Measurements from ENCODE around the gene MGAT1.

MGAT1 gene

DNA sequence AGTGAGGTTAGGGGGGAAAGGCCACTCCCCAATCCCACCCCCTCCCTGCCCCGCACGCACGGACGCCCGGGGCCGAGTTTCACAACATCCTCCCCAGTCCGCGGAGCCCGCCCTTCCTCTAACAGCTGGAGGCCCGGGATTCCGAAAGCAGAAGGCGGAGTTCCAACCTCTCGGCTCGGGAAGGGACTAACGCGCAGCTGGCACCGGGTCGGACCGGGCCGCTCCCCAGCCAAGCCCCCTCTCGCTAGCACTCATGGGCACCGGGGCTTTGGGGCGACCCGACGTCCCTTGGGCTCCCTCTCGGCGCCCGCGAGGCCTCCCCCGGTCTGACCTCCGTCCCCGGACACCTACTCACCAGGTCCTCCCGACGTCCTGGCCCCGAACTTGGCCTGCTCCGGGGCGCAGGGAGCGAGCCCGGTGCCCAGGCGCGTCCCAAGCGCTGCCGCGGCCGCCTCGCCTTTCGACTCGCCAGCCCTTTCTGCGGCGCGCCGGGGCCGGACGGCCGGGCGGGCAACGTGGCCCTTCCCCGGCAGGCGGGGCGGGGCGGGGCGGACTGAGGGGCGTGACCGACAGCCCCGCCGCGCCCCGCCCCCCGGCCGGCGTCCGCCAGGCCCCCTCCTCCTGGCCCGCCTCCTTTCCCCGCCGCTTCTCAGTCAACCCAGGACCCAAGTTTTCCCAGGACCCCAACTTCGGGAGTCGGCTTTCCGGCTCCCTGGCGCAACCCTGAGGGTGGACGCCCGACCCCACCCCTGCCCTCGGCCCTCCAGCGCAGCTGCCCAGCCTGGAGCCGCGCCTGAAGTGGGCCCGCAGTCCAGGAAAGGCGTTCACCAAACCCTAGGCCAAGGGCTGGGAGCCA lies at the start of gene MGAT1:
Gene MGAT1 (minus strand): TSS at position 482 of the 856 bp plus-strand sequence. CDS start 9,835 bp downstream, outside the sequence.
- TF ChIP-seq, protein P1, sequence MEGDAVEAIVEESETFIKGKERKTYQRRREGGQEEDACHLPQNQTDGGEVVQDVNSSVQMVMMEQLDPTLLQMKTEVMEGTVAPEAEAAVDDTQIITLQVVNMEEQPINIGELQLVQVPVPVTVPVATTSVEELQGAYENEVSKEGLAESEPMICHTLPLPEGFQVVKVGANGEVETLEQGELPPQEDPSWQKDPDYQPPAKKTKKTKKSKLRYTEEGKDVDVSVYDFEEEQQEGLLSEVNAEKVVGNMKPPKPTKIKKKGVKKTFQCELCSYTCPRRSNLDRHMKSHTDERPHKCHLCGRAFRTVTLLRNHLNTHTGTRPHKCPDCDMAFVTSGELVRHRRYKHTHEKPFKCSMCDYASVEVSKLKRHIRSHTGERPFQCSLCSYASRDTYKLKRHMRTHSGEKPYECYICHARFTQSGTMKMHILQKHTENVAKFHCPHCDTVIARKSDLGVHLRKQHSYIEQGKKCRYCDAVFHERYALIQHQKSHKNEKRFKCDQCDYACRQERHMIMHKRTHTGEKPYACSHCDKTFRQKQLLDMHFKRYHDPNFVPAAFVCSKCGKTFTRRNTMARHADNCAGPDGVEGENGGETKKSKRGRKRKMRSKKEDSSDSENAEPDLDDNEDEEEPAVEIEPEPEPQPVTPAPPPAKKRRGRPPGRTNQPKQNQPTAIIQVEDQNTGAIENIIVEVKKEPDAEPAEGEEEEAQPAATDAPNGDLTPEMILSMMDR (conservative IDR thresholded peaks at IDR 0.05; ENCODE audit: low read length), result no peak
- H3K4me3 ChIP-seq (ENCODE audit: low read length), result peak within 1 kb of the TSS; percentile 87
- peak; percentile 88 for DNase-seq (ENCODE audit: low read depth)

- TF ChIP-seq, protein P1 (conservative IDR thresholded peaks at IDR 0.05; ENCODE audit: low read length), result no peak
- no peak overlapping the region for H3K4me3 ChIP-seq (ENCODE audit: low read length)
- DNase-seq (ENCODE audit: low read depth), result no peak
Observed at GRCh38 chr5:180850434-180851078, 48.0 kb upstream of the MGAT1 start.

- TF ChIP-seq, protein P1 (conservative IDR thresholded peaks at IDR 0.05; ENCODE audit: low read length), result no peak
- no peak overlapping the region for H3K4me3 ChIP-seq (ENCODE audit: low read length)
- DNase-seq (ENCODE audit: low read depth), result no peak
Observed at GRCh38 chr5:180849827-180850226, 47.2 kb upstream of the MGAT1 start.

GRCh38 chr5:180848878-180849277 lies 46.3 kb upstream of the MGAT1 start:
- no peak overlapping the region for H3K4me3 ChIP-seq (ENCODE audit: low read length)
- TF ChIP-seq, protein P1 (conservative IDR thresholded peaks at IDR 0.05; ENCODE audit: low read length), result no peak
- no peak for DNase-seq (ENCODE audit: low read depth)

DNA sequence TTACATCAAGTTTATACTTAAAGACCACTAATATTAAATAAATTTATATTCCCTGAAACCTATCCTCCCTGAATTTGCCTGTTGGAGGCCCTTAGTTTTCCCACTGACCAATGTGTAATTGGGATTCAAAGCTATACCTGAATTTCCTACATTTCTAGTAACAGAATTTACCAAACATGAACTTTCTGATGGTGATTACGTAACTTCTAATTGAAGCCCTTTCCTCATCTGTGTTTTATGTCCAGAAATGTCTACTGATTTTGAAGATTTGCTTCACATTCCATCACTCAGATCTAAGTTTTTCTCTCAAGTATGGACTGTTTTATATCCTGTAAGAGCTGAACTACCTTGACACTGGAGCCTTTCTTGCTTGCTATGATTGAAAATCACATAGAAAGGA lies 45.7 kb upstream of the MGAT1 start:
- no peak overlapping the region for H3K4me3 ChIP-seq (ENCODE audit: low read length)
- no peak for DNase-seq (ENCODE audit: low read depth)
- TF ChIP-seq, protein P1 (conservative IDR thresholded peaks at IDR 0.05; ENCODE audit: low read length), result no peak

DNA sequence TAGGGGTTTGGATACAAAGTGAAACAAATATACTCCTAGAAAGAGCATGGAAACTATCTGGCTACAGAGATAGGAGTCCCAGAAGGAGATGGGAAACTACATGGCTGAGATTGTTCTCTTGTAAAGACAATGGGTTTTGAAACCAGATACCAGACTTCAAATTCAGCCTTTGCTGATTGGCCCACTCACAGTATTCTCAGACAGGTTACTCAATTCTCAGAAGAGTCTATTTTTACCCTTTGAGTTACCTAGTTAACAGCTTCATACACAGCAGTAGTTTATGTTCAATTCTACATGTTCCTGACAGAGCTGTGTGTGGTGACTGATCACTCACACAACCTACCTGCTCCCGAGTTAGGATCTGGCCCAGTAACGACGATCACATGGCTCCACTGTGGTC lies 44.4 kb upstream of the MGAT1 start:
- no peak for DNase-seq (ENCODE audit: low read depth)
- no peak overlapping the region for H3K4me3 ChIP-seq (ENCODE audit: low read length)
- TF ChIP-seq, protein P1 (conservative IDR thresholded peaks at IDR 0.05; ENCODE audit: low read length), result no peak

DNA sequence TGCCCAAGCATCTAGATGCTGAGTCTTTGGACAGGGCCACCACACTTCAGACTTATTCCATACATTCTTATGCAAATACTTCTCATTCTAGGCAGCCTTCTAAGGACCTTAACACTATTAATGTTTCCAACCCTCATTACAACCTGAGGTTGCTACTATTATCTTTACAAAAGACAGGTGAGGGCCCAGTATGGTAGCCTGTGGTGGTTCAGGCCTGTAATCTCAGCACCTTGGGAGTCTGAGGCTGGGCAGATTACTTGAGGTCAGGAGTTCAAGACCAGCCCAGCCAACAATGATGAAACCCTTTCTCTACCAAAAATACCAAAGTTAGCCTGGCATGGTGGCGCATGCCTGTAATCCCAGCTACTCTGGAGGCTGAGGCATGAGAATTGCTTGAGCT lies 42.3 kb upstream of the MGAT1 start:
- no peak overlapping the region for H3K4me3 ChIP-seq (ENCODE audit: low read length)
- no peak for DNase-seq (ENCODE audit: low read depth)
- TF ChIP-seq, protein P1 (conservative IDR thresholded peaks at IDR 0.05; ENCODE audit: low read length), result no peak
